DOHH2 (cell line): ENCODE data around the gene RFX6.

ENCODE experiments used
- H3F3A ChIP-seq: fragments of 200-600 bp; sonication (generic), shearing (Covaris generic); 2 replicates; pipeline ENCODE4 v1.6.0; 2016; ENCODE audit warnings: antibody characterized with exemption, mild to moderate bottlenecking; ENCODE audit not compliant: control insufficient read depth, insufficient read depth
- H3K27ac ChIP-seq: fragments of 200-600 bp; sonication (generic); 2 replicates; pipeline ENCODE4 v1.5.1; 2014; ENCODE audit warnings: low read depth, mild to moderate bottlenecking, low read length, moderate library complexity
- H3K27me3 ChIP-seq: fragments of 200-600 bp; sonication (generic); 2 replicates; pipeline ENCODE4 v1.6.1; 2014; ENCODE audit warnings: mild to moderate bottlenecking, low read length, mixed read lengths; ENCODE audit not compliant: control insufficient read depth
- H3K36me3 ChIP-seq: fragments of 200-600 bp; sonication (generic); 2 replicates; pipeline ENCODE4 v1.6.1; 2014; ENCODE audit warnings: mild to moderate bottlenecking, low read length, moderate library complexity, mixed read lengths; ENCODE audit not compliant: control insufficient read depth
- H3K4me1 ChIP-seq: fragments of 200-600 bp; sonication (generic); 2 replicates; pipeline ENCODE4 v1.6.1; 2014; ENCODE audit warnings: mild to moderate bottlenecking, low read length, mixed read lengths; ENCODE audit not compliant: control insufficient read depth
- H3K4me2 ChIP-seq: fragments of 200-600 bp; sonication (generic); 2 replicates; pipeline ENCODE4 v1.6.0; 2014; ENCODE audit warnings: mild to moderate bottlenecking, low read length, moderate library complexity
- H3K4me3 ChIP-seq: fragments of 200-600 bp; sonication (generic); 2 replicates; pipeline ENCODE4 v1.5.1; 2014; ENCODE audit warnings: mild to moderate bottlenecking, low read length, mixed read lengths
- H3K79me2 ChIP-seq: fragments of 200-600 bp; sonication (generic); 2 replicates; pipeline ENCODE4 v1.6.1; 2014; ENCODE audit warnings: mild to moderate bottlenecking, low read length, mixed read lengths; ENCODE audit not compliant: control insufficient read depth
- H3K9me2 ChIP-seq: fragments of 200-600 bp; sonication (generic); replicated peaks from 2 replicates; pipeline ENCODE4 v1.6.1; 2014; ENCODE audit warnings: mild to moderate bottlenecking, low read length, mixed read lengths; ENCODE audit not compliant: control insufficient read depth
- H3K9me3 ChIP-seq: fragments of 200-600 bp; sonication (generic); 2 replicates; pipeline ENCODE4 v1.6.1; 2014; ENCODE audit warnings: antibody characterized with exemption, low read length, mixed read lengths; ENCODE audit not compliant: control insufficient read depth, insufficient read depth
- H4K20me1 ChIP-seq: fragments of 200-600 bp; sonication (generic); 2 replicates; pipeline ENCODE4 v1.6.0; 2014; ENCODE audit warnings: low read depth, mild to moderate bottlenecking, antibody characterized with exemption, low read length, moderate library complexity; ENCODE audit not compliant: control insufficient read depth, insufficient read depth
- EZH2phosphoT487 ChIP-seq: fragments of 200-600 bp; sonication (generic); IDR thresholded peaks from 2 replicates; pipeline ENCODE4 v1.6.1; 2017; ENCODE audit warnings: borderline replicate concordance, mild to moderate bottlenecking, antibody characterized with exemption, low read length, moderate library complexity, mixed read lengths
- TF ChIP-seq, protein P1 (sequence below): fragments of 200-600 bp; sonication (generic); IDR thresholded peaks from one replicate; pipeline ENCODE4 v1.5.1; 2014; ENCODE audit warnings: antibody characterized with exemption, mild to moderate bottlenecking, low read depth, low read length; ENCODE audit not compliant: poor library complexity, severe bottlenecking

RFX6 gene

GRCh38 chr6:116847227-116847626, 29.8 kb upstream of the RFX6 start:
- H3K4me2 ChIP-seq = no peak overlapping the region
- TF ChIP-seq, protein P1, sequence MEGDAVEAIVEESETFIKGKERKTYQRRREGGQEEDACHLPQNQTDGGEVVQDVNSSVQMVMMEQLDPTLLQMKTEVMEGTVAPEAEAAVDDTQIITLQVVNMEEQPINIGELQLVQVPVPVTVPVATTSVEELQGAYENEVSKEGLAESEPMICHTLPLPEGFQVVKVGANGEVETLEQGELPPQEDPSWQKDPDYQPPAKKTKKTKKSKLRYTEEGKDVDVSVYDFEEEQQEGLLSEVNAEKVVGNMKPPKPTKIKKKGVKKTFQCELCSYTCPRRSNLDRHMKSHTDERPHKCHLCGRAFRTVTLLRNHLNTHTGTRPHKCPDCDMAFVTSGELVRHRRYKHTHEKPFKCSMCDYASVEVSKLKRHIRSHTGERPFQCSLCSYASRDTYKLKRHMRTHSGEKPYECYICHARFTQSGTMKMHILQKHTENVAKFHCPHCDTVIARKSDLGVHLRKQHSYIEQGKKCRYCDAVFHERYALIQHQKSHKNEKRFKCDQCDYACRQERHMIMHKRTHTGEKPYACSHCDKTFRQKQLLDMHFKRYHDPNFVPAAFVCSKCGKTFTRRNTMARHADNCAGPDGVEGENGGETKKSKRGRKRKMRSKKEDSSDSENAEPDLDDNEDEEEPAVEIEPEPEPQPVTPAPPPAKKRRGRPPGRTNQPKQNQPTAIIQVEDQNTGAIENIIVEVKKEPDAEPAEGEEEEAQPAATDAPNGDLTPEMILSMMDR = peak; percentile 13
- no peak for TF ChIP-seq EZH2phosphoT487

DNA sequence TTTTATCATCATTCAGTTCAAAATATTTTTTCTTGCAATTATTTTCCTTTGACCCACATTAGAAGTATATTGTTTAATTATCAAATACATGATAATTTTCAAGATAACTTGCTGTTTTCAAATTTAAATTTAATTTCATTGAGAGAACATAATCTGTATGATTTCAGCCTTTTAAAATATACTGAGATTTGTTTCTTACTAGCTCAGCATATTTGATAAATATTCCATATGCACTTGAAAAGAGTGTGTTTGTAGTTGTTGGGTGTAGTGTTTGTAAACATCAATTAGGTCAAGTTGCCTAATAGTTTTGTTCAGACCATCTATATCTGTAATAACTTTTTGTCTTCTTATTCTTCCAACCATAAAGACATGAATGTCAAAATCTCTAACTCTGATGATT, 19.0 kb upstream of the RFX6 start:
- Histone ChIP-seq H3K36me3 (no peaks in the 10 kb centered on the region), H3K9me3 (no peaks in the 10 kb centered on the region), H3K27ac (no peak overlapping the region), H3K27me3 (no peaks in the 10 kb centered on the region), H3F3A (no peaks in the 10 kb centered on the region), H4K20me1 (no peaks in the 10 kb centered on the region), H3K9me2 (no peaks in the 10 kb centered on the region), H3K4me3 (no peak overlapping the region), H3K4me2 (no peak overlapping the region), H3K4me1 (no peaks in the 10 kb centered on the region), H3K79me2 (no peaks in the 10 kb centered on the region)
- no peak for TF ChIP-seq EZH2phosphoT487
- TF ChIP-seq, protein P1 = no peak

More at GRCh38 chr6:116847227-116847626, 29.8 kb upstream of the RFX6 start:
- Histone ChIP-seq H3K9me2 (no peaks in the 10 kb centered on the region), H4K20me1 (no peaks in the 10 kb centered on the region), H3K36me3 (no peaks in the 10 kb centered on the region), H3K79me2 (no peaks in the 10 kb centered on the region), H3F3A (no peaks in the 10 kb centered on the region), H3K4me1 (no peaks in the 10 kb centered on the region), H3K27me3 (no peaks in the 10 kb centered on the region), H3K4me3 (no peak overlapping the region), H3K27ac (no peak overlapping the region), H3K9me3 (no peaks in the 10 kb centered on the region)

- no peaks in the 10 kb centered on the region for H3K27me3 ChIP-seq
- no peaks in the 10 kb centered on the region for H3K9me2 ChIP-seq
- no peaks in the 10 kb centered on the region for H3F3A ChIP-seq
- H4K20me1 ChIP-seq = no peaks in the 10 kb centered on the region
- H3K27ac ChIP-seq = no peak overlapping the region
- H3K4me1 ChIP-seq = no peaks in the 10 kb centered on the region
- TF ChIP-seq, protein P1 = no peak
- no peak for TF ChIP-seq EZH2phosphoT487
- no peak overlapping the region for H3K4me2 ChIP-seq
- H3K4me3 ChIP-seq = no peak overlapping the region
- H3K79me2 ChIP-seq = no peaks in the 10 kb centered on the region
- no peaks in the 10 kb centered on the region for H3K36me3 ChIP-seq
- H3K9me3 ChIP-seq = no peaks in the 10 kb centered on the region
These were observed 17.8 kb upstream of the RFX6 start for GRCh38 chr6:116859264-116859663.
